Inflammatory macrophage treated with lipopolysaccharide for 4 hours (primary cell): ENCODE results near the gene CRYBG1.

ENCODE experiments used
- DNase-seq: peaks from one replicate; pipeline ENCODE4 v3.0.0-alpha.2; 2020

CRYBG1 gene

DNA sequence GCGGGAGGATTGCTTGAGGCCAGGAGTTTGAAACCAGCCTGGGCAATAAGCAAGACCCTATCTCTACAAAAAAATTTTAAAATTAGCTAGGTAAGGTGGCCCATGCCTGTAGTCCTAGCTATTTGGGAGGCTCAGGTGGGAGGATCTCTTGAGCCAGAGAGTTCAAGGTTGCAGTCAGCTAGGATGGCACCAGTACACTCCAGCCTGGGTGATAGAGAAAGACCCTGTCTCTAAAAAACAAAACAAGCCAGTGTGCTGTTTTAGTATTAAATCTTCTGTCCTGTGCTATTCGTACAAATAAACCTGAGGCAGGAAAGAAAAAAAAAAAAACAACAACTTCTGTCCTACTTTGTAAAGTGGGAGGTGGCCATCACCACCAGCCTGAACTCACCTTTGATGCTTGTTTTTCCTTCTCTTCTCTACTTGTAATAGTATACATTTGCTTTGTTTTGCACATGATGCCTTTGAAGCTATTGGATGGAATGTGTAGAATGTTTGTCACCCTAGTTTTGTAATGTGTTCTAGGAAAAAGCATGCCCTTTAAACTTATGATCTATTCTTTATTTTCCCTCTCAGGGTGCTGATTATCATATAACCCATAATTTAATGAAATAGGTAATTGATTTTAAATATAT is 102.5 kb downstream of the CRYBG1 start:
- no peak for DNase-seq

DNA sequence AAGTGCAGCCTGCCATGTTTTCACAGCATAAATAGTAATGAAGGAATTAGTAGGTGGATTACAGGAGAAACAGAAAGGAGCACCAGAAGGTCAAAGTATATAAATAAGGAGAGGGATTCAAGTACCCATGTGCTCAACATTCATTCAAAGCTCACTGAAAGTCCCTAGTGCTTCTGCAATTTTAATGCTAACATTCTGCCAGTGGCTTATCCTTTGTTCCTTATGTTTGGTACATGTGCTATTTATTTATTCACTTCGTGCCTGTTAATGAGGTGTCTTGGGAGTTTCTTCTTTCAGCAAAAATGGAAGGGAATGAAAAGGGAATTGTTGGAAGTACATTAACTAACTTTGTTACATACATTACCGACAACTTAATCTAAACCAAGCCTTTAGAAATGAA is 105.7 kb downstream of the CRYBG1 start:
- no peak for DNase-seq

DNA sequence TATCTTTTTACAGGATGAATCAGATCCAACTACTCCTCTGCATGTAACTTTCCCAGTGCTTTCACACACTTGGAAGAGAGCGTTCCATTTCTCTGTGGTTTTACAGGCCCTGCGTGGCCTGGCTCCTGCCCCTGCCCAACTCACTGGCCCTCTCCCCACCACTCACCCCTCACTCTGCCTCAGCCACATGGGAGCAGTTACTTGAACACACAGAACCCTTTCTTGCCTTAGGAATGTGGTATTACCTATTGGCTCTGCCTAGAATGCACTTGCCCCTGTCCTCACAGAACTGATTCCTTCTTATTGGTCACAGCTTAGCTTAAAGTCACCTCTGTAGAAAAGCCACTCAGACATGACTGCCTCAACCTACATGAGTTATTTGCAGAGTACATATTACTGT is 108.4 kb downstream of the CRYBG1 start:
- no peak for DNase-seq

DNA sequence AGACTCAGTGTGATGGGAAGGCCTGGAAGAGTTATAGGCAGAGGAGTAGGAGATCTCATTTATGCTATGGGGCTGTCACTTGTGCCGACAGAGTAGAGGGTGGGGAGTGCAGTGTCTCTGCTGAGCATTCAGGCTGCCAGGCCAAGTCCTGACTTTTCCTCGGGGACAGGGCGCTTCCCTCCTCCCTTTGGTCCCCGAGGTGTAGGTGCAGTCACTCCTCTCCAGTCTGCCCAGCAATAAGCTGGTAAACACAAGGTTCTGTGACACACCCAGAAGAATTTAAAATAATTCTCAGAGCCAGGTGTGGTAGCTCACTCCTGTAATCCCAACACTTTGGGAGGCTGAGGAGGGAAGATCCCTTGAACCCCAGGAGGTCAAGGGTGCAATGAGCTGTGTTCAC is 109.4 kb downstream of the CRYBG1 start:
- no peak for DNase-seq

DNA sequence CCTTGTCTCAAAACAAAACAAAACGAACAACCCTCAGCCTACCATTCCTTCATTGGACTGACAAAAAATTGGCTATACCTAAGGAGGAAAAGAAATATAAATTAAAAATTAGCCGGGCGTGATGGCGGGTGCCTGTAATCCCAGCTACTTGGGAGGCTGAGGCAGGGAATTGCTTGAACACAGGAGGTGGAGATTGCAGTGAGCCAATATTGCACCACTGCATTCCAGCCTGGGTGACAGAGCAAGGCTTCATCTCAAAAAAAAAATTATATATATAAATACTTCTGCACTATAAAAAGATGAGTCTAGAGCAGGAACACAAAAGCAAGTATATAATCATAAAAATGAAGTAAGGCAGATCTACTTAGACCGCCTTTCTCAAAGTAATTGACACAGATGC is 109.8 kb downstream of the CRYBG1 start:
- DNase-seq, result no peak

DNA sequence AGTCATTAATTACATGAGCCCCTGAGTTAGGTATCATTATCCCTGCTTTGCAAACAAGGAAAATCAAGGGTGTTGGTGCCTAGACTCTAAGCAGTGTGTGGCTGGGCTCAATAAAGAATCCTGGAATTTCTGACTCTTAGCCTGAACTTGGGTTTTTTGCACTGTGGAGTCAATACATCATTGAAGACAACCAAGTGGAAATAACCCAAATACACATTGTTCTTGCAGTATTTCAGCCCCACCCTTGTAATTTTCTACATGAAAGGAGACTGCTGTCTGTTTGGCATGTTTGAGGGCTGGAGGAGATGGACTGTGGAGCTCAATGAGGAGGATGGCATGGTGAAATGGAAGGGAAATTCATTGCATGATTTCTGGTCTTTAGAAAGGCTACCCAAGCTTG is 110.3 kb downstream of the CRYBG1 start:
- DNase-seq, result no peak

DNA sequence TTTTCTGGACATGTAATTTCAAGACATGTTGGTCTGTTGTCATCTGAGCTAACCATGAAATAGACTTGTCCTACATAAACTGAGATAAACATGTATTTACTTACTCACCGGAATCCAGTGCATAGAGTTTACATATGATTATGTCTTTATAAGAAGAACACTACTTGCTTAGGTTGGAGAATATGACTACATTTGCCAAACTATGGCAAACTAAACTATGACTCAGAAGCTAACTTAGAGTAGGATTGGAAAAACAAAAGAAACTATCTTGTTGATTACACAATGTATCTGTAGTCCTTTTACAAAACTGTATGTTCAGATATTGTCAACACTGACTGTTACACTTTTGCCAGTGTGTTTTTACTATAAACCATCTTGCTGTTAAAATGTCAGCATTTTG is 113.3 kb downstream of the CRYBG1 start:
- peak; percentile 60 for DNase-seq

DNA sequence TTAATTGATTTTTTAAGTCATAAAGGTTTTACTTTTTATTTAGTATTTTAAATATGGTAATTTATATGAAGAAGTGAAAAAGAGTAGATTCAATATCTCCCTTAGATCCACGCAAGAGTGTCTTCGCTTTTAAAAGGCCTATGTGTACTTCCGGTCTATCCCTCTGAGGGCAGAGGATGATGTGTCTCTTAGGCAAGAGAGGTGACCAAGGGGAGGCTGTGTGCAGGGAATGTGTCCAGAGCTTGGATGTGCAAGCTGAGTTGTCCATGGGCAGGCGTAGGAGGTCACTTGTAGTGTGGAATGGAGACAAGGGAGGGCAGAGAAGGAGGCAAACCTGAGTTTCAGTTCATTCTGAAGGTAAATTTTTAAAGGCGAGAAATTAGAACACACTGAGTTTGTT is 113.9 kb downstream of the CRYBG1 start:
- peak; percentile 35 for DNase-seq

DNA sequence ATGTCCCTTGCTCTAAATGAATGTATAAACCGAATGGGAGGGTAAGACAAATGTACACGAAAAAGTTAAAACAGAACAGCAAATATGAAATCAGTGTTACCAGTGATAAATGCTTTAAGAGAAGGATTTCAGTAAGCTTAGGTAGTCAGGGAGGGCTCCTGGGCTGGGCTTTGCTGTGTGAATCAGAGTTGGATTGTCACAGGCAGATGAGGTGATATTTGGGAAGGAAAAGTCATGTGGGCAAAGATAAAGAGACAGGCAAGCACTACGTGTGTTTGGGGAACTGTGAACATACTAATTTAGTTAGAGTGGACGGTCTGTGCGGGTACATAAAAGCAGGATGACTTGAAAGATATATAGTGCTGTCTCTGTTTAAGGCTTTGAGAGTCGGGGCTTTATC is 114.8 kb downstream of the CRYBG1 start:
- no peak for DNase-seq

DNA sequence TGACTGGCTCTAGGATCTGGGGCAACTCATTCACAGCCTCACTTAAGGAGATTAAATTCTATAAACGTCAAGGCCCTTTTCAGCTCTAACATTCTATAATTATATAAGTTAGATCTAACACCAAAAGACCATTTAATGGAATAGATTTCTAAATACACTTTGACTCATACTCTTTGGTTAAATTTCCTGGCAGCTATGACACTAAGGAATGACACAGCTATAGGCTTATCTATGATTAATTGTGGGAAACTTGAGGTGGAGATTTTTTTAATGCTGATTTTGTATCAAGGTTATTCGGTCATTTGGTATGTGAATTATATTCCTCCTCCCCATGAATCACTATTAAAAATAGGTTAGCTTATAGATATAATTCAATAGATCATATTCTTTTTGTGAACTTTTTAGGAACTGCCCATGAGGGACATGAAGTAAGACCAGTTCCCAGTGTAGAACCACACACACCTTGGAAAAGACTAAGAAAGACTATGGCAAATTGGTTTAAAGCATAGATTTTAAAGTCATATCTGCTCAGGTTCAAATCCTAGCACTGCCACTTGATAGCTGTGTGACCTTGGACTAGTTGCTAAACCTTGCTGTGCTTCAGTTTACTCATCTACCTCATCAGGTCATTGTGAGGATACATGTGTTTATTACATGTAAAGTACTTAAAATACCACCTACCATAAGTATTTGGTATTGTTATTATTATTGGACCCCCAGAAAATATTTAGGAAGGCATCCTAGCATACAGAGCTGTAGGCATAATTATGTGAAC is 116.0 kb downstream of the CRYBG1 start:
- no peak for DNase-seq

DNA sequence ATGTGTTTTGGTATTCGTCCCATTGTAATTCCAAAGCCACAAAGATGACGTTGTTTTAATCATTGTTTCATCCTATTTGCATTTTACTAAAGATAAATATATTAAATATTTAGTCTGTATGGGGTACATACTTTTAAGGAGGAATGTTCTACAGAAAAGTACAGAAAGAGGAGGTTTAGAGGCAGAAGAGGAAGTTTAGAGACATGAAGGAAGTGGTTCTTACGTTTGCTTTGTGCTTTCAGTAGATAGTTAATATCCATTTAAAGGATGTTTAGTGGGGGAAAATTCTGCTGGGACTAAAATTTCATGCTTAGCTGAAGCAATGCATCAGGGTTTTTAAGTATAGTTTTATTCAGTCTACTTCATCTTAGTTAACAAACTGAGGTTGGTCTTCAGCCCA is 116.6 kb downstream of the CRYBG1 start:
- DNase-seq, result peak; percentile 43

DNA sequence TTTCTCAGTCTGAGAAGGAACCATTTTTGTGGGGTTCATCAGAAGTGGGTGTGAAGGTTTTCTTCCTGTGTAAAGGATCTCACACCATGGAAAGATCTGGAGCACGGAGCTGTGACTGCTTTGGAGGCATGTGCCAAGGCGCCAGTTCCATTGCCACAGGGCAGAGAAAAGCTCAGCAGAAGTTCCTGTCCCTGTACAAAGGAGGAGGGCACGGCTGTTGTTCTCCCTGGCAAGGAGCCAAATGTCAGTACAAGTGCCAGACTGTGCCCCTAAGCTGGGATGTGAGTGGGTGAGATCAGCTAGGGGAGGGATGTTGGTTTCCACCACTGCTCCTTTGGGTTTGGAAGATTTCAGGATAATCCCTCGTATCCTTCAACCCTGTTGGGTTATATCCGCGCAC is 117.3 kb downstream of the CRYBG1 start:
- no peak for DNase-seq

DNA sequence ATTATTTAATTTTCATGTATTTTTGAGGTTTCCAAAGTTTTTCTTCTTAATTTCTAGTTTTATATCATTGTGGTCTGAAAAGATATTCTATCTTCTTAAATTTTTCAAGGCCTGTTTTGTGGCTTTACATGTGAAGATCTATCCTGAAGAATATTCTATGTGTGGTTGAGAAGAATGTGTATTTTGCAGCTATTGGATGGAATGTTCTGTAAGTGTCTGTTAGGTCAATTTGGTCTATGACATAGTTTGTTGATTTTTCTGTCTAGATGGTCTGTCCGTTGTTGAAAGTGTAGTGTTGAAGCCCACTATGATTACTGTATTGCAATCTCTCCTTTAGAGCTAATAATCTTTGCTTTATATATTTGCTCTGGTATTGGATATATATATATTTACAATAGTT is 125.7 kb downstream of the CRYBG1 start:
- no peak for DNase-seq

DNA sequence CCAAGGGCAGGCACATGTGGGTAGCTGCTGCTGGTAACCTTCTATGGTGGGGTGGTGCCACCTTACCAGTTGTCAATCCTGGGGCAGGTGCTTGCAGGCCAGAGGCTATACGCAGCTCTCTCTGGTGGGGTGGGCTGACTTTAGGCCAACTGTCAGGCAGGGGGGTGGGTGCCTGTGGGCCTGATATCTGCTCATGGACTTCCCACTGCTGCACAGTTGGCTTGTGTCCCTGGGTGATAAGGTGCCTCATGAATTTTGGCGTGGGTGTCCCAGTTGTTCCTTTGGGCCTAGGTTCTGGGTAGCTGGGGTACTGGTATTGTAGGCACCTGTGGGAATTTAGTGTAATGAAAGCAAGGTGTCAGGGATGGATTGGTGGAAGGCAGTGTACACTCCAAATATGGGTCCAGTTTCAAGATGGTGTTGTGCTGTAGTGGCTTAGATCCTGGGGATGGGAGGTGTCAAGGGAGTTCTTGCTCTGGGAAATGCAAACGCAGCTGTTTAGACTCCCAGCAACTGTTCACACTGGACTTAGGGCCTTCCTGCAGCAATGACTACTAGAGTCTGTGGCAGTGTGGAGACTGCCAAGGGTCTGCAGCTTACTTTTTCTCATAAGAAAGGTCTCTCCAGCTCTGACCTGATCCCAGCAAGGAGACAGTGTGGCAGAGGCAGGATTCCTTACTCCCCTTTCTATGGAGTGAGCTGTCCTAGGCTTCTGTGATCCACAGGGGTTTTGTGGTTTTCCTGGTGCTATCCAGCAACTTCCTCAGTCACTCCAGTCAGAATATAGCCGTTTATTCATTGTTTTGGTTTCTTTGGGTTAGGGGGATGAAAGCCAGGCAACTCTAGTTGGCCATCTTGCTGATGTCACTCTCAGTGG is 128.2 kb downstream of the CRYBG1 start:
- DNase-seq, result no peak

DNA sequence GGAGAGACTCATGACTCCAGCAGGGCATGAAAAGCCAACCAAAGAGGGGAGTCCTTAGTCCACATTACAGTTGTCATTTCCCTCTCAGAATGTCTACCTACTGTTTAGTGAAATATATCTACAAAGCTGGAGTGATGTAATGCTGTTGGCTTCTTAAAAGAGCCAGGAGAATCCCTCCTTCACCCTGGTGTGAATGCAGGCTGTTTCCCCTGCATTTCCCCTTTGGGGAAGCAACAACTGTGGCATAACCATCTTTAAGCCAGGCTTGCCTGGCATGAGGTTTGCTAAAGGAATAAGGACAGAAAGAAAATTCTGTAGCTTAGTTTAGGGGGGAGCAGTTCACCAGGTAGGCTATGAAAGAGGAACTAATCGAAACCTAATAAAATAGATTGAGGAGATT is 129.5 kb downstream of the CRYBG1 start:
- no peak for DNase-seq

DNA sequence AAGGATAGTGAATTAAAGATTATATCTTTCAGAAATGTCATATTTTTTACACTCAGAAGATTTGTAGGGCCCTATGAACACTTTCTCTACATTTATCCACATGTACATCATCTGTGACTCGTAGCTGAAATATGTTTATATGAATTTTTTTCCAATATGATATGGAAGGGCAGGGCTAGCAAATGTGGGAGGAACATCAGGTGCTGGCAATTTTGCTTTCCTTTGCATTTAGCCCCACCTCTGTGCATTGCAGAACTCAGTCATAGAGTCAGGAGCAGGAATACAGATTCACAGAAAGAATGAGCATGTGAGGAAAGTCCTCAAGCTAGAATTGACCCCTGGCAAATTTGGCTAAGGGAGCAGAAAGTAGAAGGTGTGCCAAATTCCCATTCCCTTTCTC is 129.9 kb downstream of the CRYBG1 start:
- no peak for DNase-seq

DNA sequence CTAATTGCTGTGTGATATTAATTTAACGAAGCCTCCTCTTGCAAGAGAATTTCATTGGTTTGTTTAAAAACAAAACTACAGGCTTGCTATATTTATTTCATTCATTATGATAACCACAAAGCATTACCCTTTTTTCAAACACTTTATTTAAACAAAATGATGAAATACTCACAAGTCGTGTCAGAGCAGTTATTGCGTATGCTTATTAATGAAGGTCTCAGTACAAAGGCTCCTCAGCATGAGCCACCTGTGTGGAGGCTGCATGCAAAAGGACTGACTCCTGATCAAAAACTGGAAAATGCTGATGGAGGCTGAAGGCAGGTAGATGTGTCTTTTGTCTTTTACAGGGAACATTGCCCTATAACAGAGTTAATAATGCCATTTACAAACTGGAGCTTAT is 130.5 kb downstream of the CRYBG1 start:
- no peak for DNase-seq

DNA sequence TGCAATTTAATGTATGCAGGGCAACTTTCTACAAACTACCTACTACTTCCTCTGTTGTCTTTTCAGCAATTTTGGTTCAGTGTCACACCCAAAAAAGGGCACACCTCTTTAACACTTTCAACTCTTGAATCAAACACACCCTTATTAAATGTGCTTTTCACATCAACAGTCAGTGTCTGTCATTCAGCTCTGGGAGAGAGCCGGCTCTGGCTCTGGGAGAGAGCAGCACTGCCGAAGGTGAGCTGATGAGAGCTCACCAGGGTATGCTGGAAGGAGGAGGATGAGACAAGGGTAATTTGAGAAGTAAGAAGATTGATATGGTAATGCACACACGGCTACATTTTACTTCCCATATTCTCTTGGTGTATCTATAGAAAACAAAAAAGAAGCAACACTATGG is 134.5 kb downstream of the CRYBG1 start:
- DNase-seq, result no peak

DNA sequence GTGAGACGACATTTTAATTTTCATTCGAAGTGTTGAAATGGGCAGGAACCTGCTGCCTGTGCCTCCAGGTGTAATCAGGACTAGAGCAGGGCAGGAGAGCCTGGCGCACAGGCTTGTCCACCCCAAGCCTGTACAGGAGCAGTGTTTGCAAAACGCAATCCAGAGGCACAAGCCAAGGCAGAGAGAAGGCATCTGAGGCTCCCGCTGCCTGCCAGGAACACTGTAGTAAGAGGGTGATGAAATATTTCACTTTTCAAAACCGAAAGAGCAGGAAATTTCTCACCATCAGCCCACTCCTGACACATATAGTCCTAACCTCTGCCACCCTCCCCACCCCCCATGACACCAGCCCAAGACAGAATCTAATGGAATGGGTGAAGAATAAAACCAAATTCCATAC is 136.3 kb downstream of the CRYBG1 start:
- peak; percentile 81 for DNase-seq

DNA sequence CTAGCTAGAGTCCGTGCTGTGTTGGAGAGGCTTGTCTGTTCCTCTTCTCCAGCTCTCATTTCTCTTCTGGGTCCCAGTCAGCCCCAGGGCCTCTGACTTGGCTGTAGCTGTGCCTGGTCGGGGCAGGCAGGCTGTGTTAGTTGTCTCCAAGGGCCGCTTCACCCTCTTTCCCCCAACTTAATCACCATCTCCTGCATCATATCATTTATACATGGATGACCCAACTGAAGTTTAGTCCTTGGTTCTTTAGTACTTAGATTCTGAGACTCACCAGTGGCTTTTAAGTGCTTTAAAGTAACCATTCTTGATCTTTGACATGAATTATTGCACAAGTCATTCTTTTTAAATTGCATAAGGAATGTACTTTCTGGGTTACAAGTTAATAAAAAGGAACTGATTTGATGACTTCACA is 141.4 kb downstream of the CRYBG1 start:
- DNase-seq, result peak; percentile 85

DNA sequence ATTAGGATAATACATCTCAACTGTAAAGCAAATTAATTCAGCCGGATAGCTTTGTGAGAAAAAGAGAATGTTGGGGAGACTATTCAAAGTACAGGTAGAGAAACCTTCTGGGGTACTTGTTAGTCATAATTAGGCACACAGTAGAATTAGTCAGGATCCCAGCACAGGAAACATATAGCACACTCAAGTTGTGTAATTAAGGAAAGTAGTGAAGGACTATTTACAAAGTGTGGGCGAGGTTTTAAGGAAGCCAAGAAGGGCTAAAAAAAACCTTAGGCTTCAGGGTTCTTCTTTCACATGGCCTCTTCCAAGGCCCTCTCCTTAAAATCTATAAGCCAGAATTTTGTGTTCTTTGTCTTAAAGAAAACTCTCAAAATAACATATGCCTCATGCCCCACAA is 142.0 kb downstream of the CRYBG1 start:
- peak; percentile 95 for DNase-seq

DNA sequence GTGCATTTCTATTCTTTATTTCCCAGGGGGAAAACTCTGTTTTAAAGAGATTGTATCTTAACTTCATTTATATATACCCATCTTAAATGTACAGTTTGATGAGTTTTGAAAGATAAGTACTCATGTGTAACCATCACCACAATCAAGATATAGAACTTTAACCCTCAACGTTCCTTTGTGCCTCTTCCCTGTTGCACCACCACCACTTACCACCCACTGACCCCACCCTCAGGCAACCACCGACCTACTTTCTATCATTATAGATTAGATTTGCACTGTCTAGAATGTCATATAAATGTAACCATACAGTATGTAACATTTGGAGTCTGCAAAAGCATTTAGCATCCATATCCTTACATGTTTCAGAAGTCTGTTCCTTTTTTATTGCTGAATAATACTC is 147.8 kb downstream of the CRYBG1 start:
- no peak for DNase-seq

DNA sequence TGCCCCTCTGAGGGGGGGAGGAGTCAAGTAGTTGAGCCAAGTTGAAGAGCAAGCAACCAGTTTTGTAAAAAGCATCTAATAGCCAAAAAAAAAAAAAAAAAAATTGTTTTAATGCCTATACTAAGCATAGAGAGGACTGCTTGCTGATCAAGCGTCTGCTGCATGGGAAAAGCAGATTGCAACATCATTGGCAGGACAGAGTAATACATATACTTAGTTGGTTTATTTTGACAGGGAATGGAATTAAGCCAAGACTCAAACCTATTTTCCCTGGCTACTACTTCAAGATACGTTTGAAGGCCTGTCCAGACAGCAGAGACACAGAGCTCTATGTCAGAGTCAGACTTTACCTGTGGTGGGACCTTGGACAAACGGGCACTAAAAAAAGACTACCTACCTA is 148.3 kb downstream of the CRYBG1 start:
- peak; percentile 47 for DNase-seq
